Ammon's horn (tissue), 1 donor: ENCODE data around the gene BBOX1.

Experiments used
- DNase-seq: peaks from one replicate; pipeline ENCODE4 v3.0.0-alpha.2; 2016; ENCODE audit warnings: low spot score

BBOX1 gene

DNA sequence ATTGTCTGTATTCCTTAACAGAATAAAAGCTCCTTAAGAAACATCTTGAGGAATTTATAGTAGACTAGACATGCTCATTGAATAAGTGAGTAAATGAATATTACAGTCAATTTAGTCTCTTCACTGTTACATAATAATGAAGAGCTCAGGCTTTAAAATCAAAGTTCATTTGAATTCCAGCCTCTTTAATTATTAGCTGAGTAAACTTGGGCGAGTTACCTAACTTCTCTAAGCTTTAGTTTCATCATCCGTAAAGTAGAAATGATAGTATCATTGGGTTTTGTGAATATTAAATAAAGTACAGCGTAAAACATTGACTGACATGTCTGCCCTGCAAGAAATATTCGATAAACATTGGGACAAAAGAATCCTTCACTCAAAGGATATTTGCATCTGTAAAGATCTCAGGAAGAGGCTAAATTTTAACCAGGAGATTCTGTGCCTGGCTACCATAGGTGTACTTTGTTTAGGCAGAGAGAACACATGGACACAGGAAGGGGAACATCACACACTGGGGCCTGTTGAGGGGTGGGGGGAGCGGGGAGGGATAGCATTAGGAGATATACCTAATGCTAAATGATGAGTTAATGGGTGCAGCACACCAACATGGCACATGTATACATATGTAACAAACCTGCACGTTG is 15.2 kb upstream of the BBOX1 start:
- no peak for DNase-seq

GRCh38 chr11:27025957-27026733 is 14.5 kb upstream of the BBOX1 start:
- DNase-seq = no peak

GRCh38 chr11:27028561-27028965 is 12.1 kb upstream of the BBOX1 start:
- DNase-seq = no peak

DNA sequence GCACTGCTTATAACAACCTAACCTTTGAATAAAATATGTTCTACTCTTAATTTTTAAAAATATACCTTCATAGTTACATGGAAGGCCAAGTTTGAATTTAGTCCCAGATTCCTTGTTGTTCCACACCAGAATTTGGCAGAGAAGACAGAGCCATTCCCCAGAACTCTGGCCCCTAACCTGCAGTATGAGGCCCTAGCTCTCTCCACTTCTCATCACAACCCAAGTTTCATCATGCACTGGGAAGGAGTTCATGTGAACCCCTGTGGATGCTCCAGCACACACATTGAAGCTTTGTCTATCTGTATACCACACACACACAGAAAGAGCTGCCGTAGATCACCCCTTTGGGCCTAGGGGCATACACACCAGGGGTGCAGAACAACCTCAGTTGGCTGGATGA is 10.6 kb upstream of the BBOX1 start:
- DNase-seq = no peak

DNA sequence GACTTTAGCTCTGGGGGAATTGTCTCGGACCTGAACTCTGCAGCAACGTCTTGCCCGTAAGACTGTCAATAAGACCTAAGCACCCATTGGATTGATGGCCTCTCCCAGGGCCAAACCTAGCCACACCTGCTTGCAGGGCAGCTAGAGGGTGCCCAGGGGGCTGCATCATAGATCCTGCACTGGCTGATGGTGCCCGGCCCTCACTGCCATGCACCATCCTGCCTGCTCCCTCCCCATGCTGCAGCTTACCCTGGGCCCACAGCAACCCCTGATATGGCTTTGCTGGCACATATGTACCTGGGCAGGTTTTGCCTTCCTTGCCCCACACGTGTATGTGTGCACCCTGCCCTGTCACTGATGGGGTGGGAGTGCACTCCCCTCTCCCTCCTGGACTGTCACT is 8.9 kb upstream of the BBOX1 start:
- no peak for DNase-seq

- no peak for DNase-seq
Measured at GRCh38 chr11:27039873-27040272, 742 bp upstream of the BBOX1 start.

GRCh38 chr11:27041141-27041899 is 705 bp downstream of the BBOX1 start:
- peak; percentile 68 for DNase-seq

DNA sequence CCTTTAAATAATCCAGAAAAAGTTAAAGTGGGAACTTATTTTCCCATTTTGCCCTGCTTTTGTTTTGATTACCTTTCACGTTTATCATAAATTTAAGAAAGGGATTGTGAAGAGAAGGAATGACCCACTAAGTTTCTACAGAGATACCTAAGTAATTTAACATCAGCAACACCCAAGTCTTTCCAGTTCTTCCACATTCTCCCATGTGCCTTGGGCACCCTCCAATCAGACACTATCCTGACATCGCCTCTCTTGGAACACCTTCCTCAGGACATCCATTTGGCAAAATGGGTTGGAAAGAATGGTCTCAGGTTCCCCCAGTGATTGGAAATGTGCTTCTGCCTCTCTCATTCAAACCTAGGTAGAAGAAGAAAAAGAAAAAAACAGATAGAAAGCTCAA is 6.3 kb downstream of the BBOX1 start:
- DNase-seq = no peak

- no peak for DNase-seq
Measured at GRCh38 chr11:27052668-27053067, 12.1 kb downstream of the BBOX1 start.

DNA sequence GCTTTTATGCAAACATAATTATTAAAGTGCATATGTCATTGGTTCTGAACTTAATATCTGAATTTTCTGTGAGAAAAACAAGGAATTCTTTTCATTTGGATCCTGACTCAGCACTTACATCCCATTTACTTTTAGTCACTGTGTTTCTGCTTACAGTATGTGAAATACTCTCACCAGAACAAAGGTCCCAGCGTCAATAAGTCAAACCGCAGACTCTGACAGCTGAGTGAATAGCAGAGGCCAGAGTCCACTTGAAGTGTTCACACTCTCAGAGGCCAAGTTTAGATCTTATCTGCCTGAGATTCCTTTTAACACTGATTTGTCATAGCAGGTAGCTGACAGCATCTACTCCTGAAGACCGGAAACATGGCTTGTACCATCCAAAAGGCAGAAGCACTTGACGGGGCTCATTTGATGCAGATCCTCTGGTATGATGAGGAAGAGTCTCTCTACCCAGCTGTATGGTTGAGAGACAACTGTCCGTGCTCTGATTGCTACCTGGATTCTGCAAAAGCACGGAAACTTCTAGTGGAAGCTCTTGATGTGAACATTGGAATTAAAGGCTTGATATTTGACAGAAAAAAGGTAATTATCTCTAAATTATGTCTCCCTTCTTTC is 14.6 kb downstream of the BBOX1 start:
- DNase-seq = no peak

- no peak for DNase-seq
Measured at GRCh38 chr11:27057091-27057780, 16.6 kb downstream of the BBOX1 start.

GRCh38 chr11:27058456-27058855 is 17.8 kb downstream of the BBOX1 start:
- no peak for DNase-seq

DNA sequence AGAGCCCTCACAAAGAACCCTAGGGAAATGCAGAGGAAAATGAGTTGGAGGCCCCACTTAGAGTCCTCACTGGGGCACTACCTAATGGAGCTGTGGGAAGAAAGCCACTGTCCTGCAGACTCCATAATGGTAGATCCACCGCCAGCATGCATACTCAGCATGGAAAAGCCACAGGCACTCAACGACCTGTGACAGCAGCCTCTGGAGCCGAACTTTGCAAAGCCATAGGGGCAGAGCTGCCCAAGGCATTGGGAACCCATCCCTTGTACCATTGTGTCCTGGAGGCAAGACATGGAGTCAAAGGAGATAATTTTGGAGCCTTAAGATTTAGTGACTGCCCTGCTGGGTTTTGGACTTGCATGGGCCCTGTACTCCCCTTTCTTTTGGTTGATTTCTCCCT is 18.8 kb downstream of the BBOX1 start:
- DNase-seq = no peak

- no peak for DNase-seq
Measured at GRCh38 chr11:27060816-27061460, 20.3 kb downstream of the BBOX1 start.

DNA sequence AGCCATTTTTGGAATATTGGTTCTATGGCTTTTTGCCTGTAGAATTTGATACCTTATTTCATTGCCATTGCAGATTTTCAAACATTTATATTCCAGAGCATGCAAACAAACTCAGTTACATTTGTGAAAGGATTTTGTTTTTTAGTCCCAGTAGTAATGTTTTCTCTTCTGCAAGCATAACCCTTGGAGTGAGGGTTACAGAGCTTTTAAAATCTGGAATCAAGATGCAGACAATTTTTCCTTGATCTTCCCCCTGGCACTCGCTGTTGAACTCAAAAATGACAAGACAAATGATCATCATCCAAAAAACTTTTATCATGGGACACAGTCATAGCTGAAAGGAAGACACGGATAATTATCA is 20.8 kb downstream of the BBOX1 start:
- DNase-seq = no peak

DNA sequence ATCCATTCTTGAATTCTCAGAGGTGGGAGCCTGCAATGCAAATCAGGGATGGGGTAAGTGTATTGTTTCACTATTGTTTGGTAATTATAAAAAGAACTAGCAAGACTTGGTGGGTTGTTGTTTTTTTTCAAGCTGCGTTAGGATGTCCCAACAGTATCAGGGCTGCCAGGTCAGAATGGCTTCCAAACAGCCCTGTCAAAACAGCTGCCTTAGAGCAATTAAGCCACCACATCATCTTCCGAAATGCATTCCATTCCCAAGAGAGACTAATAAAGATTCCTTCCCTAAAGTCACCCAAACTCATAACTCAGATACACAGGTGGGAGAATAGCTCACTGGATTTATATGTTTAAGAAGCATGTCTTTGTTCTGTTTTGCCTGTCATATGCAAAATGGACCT is 23.5 kb downstream of the BBOX1 start:
- no peak for DNase-seq

DNA sequence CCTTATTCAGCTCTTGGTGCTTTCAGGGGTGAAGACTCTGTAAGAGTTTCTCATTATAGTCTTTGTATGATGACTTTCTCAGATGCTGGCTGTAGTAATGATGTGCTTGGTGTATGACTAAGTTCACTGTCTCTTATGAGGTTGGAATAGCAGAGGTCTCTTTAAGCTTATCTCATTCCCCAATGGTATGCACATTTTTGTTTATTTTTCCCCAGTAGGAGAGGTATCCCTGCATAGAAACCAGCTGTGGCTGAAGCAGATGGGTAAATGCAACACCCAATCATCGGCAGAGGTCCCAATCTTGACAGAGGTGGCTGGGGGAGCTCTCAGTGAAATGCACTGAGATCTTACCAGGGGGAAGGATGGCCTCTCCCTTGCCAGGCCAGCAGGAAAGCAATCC is 34.6 kb downstream of the BBOX1 start:
- no peak for DNase-seq

- no peak for DNase-seq
Measured at GRCh38 chr11:27075655-27076054, 35.0 kb downstream of the BBOX1 start.

GRCh38 chr11:27076121-27076589 is 35.5 kb downstream of the BBOX1 start:
- DNase-seq = no peak

GRCh38 chr11:27081056-27081455 is 40.4 kb downstream of the BBOX1 start:
- DNase-seq = no peak

DNA sequence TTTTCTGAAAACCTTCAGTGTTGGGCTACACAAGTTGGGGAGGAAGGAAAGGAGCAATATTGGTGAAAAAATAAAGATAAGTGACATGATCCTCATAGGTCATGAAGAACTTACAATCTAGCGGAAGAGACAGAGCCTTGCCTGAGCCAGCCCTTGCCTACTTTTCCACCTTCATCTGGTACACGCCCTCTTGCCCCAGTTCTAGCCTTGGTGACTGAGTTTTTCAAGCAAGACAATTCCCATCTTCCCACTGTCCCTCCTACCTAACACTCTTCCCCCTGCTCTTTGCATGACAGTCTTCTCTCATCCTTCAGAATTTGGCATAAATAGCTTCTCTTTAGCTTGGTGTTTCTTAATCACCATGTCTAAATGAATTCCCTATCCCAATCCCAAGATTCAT is 42.6 kb downstream of the BBOX1 start:
- DNase-seq = no peak
